HUDEP-2 (cell line): ENCODE data around the gene EPHB2.

Experiments
- DNase-seq, 76 experiments: peaks; one replicate each; lab custom pipeline; 2025; ENCODE audit not compliant: unreplicated experiment in 76 of 76; lab: John Stamatoyannopoulos, UW

EPHB2 gene

GRCh38 chr1:22776035-22776613 is 65.5 kb downstream of the EPHB2 start:
- no peak for DNase-seq

DNA sequence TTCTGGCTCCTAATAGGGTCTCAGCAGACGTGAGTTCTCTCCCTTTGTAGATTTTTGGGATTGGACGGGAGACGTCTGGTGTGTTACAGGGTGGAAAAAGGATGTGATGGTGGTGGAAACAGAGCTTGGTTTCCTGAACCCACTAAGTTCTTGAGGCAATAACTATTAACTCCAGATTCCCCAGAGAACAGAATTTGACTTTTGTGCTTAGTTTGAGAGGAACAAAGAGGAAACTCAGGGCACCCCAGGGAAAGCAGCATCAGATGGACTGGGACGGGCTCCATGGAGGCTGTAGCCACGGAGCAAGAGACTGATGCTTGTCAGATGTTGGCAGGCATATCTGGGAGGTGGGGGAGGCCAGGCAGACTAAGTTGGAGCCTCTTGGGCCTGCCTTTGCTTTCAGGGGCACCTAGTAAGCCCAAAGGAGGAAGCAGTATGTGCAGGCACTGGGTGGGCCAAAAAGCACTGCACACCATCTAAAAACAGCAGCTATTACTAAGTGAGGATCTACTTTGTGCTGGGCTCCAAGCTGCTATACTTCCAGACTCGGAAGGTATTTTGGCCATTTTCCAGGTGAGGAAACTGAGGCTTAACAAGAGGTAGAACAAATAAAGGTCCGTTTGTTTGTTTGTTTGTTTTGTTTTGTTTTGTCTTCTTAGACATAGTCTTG is 66.9 kb downstream of the EPHB2 start:
- DNase-seq, result no peak

GRCh38 chr1:22778408-22778807 is 67.8 kb downstream of the EPHB2 start:
- DNase-seq, result no peak

GRCh38 chr1:22778862-22779520 is 68.4 kb downstream of the EPHB2 start:
- DNase-seq, result no peak

DNA sequence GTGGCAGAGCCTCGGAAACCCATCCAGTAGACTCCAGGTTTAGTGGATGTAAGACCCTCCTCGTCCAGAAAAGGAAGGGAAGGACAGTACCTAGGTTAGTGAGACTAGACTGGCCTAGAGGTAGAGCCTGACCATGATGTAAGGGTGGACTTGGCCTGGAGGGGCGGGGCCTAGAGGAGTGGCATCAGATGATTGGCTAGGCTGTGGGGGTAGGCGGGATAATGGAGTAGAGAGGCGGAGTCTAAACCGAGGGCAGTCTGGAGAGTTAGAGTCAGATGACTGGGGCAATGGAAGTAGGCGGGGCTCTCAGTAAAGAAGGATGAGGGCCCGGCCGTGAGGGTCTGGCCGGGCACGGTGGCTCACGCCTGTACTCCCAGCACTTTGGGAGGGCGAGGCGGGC is 70.1 kb downstream of the EPHB2 start:
- peak in 6 of 76 experiments; percentile 3 to 16 (median 10) for DNase-seq

DNA sequence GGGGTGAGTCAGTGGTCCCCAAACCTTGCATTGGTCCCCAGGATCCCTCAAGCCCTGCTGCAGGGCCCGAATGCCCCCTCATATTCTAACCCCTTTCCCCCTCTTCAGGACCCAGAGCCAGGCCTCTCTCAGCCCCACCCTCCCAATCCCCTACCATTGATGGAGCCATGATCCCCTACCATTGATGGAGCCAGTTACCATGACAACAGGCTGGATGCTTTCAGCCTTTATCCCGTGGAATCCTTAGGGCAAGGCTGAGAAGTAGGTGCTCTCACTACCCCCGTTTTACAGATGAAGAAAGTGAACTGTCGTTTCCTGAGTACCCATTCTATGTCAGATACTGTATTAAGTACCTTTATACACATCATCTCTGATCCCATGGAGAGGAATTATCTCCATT is 70.8 kb downstream of the EPHB2 start:
- DNase-seq, result no peak

DNA sequence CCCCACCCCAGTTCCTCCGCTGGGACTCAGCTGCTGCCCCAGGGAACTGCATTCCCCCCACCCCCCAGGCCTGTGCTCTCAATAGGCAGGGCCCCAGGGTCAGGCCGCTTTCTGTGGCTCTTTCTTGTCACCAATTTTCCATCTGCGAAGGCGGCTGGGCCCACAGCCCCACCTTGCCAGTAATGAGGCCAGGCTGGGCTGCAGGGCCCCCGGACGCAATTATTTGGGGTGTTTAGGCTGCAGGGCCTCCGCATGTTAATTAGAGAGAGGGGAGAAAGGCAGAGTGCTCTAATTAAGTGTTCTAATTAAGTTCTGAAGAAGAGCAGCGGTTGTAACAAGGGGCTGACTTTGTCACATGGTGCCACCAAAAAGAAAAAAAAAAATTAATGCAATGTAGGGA is 71.8 kb downstream of the EPHB2 start:
- DNase-seq, result no peak

- DNase-seq, result no peak
These were observed 73.7 kb downstream of the EPHB2 start for GRCh38 chr1:22784317-22784716.

GRCh38 chr1:22784737-22785136 is 74.1 kb downstream of the EPHB2 start:
- no peak for DNase-seq

- no peak for DNase-seq
These were observed 75.5 kb downstream of the EPHB2 start for GRCh38 chr1:22786101-22786500.

- DNase-seq, result no peak
These were observed 76.3 kb downstream of the EPHB2 start for GRCh38 chr1:22786719-22787489.

DNA sequence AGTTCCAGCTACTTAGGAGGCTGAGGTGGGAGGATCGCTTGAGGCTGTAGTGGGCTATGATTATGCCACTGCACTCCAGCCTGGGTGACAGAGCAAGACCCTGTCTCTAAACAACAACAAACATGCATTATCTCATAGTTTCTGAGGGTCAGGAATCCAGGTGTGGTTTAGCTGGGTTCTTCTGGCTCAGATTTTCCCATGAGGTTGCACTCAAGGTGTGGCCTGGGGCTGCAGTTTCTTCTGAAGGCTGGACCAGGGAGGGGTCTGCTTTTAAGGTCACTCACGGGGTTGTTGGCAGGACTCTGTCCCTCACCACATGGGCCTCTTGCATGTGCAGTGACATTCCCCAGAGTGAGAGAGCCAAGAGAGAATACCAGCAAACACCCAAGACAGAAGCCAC is 77.0 kb downstream of the EPHB2 start:
- DNase-seq, result no peak

DNA sequence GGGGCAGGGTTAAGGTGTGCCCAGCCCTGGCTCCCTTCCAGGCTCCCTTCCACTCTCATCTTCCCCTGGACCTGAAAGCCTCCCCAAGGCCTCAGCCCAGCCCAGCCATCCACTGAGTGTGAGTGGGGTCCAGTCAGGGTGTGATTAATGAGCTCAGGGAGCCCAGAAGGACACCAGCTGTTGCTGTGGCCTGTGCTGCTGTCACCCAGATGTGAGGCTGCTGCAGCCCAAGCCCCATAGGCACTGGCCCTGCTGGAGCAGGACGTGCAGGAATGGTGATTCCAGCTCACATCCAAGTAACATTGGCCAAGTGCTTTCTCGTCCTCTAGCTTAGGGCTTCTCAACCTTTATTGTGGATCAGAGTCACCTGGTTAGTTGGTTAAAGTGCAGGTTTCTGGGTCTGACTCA is 77.6 kb downstream of the EPHB2 start:
- DNase-seq, result no peak

DNA sequence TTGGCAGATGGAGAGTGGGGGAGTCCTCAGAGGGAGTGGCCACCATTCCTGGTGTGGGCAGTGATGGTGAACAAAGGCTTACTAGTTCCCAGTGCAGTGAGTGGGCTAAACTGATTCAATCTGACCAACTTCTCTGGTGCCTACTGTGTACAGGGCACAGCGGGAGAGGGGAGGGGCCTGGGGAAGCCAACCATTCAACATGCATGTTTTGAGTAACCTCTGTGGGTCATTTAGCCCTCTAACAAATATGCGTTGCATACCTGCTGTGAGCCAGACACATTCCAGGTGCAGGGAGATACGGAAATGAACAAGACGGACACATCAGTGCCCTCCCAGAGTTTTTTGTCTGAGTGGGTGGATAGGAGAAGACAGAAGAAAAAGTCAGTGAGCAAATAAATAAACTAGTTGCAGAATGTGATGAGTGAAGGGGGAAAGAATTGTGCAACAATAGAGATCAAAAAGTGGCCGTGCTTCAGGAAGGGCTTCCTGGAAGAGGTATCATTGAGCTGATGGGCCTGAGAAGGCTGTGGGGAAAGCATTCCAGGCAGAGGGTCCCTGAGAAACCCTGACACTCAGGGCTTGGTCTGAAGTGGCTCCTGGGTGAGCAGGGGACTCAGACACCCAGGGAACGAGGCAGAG is 78.8 kb downstream of the EPHB2 start:
- DNase-seq, result no peak

- DNase-seq, result no peak
These were observed 79.8 kb downstream of the EPHB2 start for GRCh38 chr1:22790232-22791008.

GRCh38 chr1:22791831-22792347 is 81.2 kb downstream of the EPHB2 start:
- DNase-seq, result no peak

GRCh38 chr1:22792396-22793160 is 81.9 kb downstream of the EPHB2 start:
- DNase-seq, result no peak

GRCh38 chr1:22793647-22794046 is 83.0 kb downstream of the EPHB2 start:
- DNase-seq, result no peak

DNA sequence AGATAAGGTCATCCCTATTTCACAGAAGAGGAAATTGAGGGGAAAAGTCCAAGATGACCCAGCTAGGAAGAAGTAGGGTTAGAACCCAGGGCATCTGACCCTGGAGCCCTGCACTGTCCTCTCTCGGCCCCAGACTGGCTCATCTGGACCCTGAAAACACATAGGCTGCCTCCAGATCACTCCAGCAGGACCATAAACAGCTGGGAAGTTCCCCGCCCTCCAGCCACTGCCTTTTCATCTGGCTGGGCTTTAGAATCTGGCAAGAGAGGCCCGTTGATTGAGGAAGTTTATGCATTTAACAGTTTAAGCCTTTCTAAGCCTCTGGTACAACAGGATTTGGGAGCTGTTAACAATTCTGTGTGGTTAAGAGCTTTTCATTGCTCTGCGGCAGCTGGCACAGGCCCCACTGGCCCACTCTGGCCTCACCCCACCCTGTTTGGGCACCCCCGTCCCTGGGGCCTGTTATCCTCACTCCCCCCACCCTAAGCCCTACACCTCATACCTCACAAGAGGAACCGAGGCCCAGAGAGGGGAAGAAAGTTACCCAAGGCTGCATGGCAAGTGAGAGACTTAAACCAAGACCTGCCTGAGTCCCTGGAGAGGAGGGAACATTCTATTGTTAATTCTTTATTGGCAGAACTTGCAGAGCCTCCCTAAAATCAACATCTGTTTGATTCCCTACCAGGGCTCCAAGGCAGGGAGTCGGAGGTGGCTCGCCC is 84.2 kb downstream of the EPHB2 start:
- no peak for DNase-seq
